ENCODE results near the gene RPTOR.
"Not testable (repeated sequence)": the region's sequence is repeated elsewhere in the genome, so short reads cannot be mapped to it uniquely, and the experiment has no call there.

The RPTOR gene

GRCh38 chr17:80529104-80529903, 15.3 kb upstream of the RPTOR start:
- DNase-seq (ENCODE audit: low spot score), result no peak
- in situ Hi-C loops (cut with MboI; ENCODE audit: low pct_unique_long_range_greater_than_20kb, low sequenced_read_pairs, unreplicated experiment), result no loop called here
- TF ChIP-seq, protein P1, sequence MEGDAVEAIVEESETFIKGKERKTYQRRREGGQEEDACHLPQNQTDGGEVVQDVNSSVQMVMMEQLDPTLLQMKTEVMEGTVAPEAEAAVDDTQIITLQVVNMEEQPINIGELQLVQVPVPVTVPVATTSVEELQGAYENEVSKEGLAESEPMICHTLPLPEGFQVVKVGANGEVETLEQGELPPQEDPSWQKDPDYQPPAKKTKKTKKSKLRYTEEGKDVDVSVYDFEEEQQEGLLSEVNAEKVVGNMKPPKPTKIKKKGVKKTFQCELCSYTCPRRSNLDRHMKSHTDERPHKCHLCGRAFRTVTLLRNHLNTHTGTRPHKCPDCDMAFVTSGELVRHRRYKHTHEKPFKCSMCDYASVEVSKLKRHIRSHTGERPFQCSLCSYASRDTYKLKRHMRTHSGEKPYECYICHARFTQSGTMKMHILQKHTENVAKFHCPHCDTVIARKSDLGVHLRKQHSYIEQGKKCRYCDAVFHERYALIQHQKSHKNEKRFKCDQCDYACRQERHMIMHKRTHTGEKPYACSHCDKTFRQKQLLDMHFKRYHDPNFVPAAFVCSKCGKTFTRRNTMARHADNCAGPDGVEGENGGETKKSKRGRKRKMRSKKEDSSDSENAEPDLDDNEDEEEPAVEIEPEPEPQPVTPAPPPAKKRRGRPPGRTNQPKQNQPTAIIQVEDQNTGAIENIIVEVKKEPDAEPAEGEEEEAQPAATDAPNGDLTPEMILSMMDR (IDR thresholded peaks at IDR 0.05; ENCODE audit: extremely low read depth, insufficient read depth, missing control alignments), result no peak

DNA sequence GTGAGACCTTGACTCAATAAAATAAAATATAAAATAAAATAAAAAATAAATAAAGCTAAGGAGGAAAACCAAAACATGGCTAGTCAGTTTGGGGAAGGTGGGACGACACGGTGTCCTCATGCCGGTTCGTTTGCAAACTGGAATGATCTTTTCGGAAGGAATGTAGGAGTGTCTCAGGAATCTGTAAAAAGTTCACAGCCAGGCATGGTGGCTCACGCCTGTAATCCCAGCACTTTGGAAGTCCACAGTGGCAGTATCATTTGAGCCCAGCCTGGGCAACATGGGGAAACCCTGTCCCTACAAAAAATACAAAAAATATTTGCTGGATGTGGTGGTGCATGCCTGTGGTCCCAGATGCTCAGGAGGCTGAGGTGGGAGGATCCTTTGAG, 14.7 kb upstream of the RPTOR start:
- TF ChIP-seq, protein P1 (IDR thresholded peaks at IDR 0.05; ENCODE audit: extremely low read depth, insufficient read depth, missing control alignments), result no peak
- no peak for DNase-seq (ENCODE audit: low spot score)
- in situ Hi-C loops (cut with MboI; ENCODE audit: low pct_unique_long_range_greater_than_20kb, low sequenced_read_pairs, unreplicated experiment), result no loop called here

DNA sequence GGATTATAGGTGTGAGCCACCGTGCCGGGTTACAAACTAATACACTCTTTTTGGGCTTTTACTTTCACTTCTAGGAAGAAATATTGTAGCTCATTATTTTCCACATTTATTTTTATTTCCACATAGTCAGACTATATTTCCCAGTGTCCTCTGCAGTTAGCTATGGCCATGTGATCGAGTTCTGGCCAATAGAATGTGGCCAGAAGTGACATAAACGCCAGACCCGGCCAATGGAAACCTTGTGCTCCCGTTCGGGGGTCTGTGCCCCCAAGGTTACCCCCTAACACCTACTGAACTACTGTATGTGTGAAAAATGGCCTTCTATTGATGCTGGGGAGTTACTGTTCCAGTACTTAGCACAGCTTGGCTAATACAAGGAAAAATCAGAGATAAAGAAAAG, 13.2 kb upstream of the RPTOR start:
- in situ Hi-C loops (cut with MboI; ENCODE audit: low pct_unique_long_range_greater_than_20kb, low sequenced_read_pairs, unreplicated experiment), result no loop called here
- TF ChIP-seq, protein P1 (IDR thresholded peaks at IDR 0.05; ENCODE audit: extremely low read depth, insufficient read depth, missing control alignments), result no peak

GRCh38 chr17:80537386-80537785, 7.3 kb upstream of the RPTOR start:
- DNase-seq (ENCODE audit: low spot score); in situ Hi-C loops (cut with MboI; ENCODE audit: low pct_unique_long_range_greater_than_20kb, low sequenced_read_pairs, unreplicated experiment): not testable (repeated sequence)

More for the DNA sequence above, 13.2 kb upstream of the RPTOR start:
- DNase-seq (ENCODE audit: low spot score), result no peak

GRCh38 chr17:80538484-80538883, 6.2 kb upstream of the RPTOR start:
- TF ChIP-seq, protein P1 (IDR thresholded peaks at IDR 0.05; ENCODE audit: extremely low read depth, insufficient read depth, missing control alignments), result no peak
- DNase-seq (ENCODE audit: low spot score), result no peak
- in situ Hi-C loops (cut with MboI; ENCODE audit: low pct_unique_long_range_greater_than_20kb, low sequenced_read_pairs, unreplicated experiment), result no loop called here

DNA sequence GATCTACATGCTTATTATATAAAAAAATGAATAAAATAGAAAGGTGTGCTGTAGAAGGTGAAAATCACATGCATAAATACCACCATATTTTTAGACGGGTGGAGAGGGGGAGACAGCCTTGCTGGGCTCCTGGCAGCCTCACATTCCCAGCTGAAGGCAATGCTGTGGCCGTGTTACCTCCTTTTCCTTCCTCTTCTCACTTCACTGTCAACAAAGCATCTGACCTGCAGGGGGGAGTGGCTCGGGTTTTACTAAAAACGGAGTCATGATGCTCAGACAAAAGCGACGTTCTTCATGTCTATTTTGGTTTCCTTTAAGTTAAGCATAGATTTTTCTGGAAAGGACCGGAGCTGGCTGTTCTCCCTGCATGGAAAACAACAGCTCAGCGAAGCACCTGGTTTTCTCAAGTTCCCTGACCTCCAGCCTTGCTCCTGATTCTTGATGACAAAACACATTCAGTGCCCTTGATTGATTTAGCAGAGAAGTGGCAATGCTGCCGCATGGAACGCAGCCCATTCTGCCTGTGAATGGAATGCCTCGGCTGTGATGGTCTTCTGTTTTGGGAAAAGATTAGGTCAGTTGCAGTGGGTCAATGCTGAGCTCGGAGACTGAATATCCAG, 5.5 kb upstream of the RPTOR start:
- DNase-seq (ENCODE audit: low spot score), result no peak
- TF ChIP-seq, protein P1 (IDR thresholded peaks at IDR 0.05; ENCODE audit: extremely low read depth, insufficient read depth, missing control alignments), result no peak
- in situ Hi-C loops (cut with MboI; ENCODE audit: low pct_unique_long_range_greater_than_20kb, low sequenced_read_pairs, unreplicated experiment), result no loop called here

GRCh38 chr17:80545499-80545826, 825 bp downstream of the RPTOR start:
- no peak for DNase-seq (ENCODE audit: low spot score)
- TF ChIP-seq, protein P1 (IDR thresholded peaks at IDR 0.05; ENCODE audit: extremely low read depth, insufficient read depth, missing control alignments), result no peak
- in situ Hi-C loops (cut with MboI; ENCODE audit: low pct_unique_long_range_greater_than_20kb, low sequenced_read_pairs, unreplicated experiment), result no loop called here

Measured in GM13977 (cell line).